LNCaP clone FGC (cell line): Measurements from ENCODE around the gene LRRK2.

Experiments used
- DNase-seq: peaks from one replicate; pipeline ENCODE4 v3.0.0-alpha.2; 2011; ENCODE audit warnings: low read depth
- H3K4me3 ChIP-seq: 2 replicates; pipeline ENCODE4 v1.5.1; 2011; ENCODE audit warnings: mild to moderate bottlenecking, low read depth, low read length, control low read depth
- TF ChIP-seq, protein P1 (sequence below): IDR thresholded peaks from 2 replicates; pipeline ENCODE4 v1.5.1; 2012; ENCODE audit warnings: mild to moderate bottlenecking; ENCODE audit not compliant: control insufficient read depth, insufficient read depth; ENCODE audit errors: extremely low read depth

LRRK2 gene

DNA sequence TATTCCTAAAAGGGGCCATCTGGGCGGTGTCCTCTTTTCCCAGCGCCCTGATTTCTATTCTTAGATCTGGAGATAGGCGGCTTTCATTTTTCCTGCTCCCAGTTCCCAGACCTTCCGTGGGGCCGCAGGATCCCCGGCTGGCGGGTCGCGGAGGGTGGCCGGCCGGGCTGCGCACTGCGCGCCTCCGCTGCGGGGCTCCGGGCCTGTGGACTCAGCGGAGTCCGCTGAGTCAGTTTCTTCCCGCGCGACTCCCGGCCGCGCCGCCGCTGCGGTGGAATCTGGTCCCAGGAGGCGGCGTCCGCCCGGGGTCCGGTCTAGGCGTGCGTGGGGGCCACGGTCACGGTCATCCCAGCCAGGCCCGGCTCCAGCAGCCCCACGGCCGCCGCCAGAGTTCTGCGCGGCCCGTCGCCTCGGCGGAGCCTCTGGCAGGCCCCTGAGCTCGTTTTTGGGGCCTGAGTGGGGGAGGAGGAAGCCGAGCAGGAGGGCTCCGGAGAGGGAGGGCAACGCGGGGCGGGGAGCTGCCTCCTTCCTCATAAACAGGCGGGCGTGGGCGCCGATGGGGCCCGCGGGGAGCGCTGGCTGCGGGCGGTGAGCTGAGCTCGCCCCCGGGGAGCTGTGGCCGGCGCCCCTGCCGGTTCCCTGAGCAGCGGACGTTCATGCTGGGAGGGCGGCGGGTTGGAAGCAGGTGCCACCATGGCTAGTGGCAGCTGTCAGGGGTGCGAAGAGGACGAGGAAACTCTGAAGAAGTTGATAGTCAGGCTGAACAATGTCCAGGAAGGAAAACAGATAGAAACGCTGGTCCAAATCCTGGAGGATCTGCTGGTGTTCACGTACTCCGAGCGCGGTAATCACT is at the start of gene LRRK2:
Gene LRRK2, plus strand, starts transcription at position 559 of the 853 bp plus-strand sequence. Its CDS starts 135 bp downstream, at position 694.
- no peak within 1 kb of the TSS for H3K4me3 ChIP-seq
- TF ChIP-seq, protein P1, sequence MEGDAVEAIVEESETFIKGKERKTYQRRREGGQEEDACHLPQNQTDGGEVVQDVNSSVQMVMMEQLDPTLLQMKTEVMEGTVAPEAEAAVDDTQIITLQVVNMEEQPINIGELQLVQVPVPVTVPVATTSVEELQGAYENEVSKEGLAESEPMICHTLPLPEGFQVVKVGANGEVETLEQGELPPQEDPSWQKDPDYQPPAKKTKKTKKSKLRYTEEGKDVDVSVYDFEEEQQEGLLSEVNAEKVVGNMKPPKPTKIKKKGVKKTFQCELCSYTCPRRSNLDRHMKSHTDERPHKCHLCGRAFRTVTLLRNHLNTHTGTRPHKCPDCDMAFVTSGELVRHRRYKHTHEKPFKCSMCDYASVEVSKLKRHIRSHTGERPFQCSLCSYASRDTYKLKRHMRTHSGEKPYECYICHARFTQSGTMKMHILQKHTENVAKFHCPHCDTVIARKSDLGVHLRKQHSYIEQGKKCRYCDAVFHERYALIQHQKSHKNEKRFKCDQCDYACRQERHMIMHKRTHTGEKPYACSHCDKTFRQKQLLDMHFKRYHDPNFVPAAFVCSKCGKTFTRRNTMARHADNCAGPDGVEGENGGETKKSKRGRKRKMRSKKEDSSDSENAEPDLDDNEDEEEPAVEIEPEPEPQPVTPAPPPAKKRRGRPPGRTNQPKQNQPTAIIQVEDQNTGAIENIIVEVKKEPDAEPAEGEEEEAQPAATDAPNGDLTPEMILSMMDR: no peak
- no peak for DNase-seq

DNA sequence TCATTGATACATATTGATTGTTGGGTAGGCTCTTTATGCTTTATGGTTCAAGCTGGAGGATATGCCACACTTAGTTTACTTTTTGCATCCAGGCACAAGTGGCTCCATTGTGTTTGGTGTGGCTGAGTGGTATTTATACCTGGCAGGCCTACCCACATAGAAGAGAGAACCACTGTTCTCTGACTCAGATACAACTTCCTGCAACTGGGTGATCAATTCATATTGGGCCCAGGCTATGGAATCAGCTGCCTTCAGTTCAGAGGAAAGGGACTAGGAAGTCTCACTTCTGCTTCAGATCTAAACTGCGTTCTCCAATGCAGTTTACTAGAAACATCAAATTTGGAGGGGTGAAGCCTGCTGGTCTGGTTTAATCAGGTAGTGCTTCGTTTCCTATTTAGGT is 49.8 kb upstream of the LRRK2 start:
- no peak for DNase-seq
- TF ChIP-seq, protein P1: no peak

DNA sequence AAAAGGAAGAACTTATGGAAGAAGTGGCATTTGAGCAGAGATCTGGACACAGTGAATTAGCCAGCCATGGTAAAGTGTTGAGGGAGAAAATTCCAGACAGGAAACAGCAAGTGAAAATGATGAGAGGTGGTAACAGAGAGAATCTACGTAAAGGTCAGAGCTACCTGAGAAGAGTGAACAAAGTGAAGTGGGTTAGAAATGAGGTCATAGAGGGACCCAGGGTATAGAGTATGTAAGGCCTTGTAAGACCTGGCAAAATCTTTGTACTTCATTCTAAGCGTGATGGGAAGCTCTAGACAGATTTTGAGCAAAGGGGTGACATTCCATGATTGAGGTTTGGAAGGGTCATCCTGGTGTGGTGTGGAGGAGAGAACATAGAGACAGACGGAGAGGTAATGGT is 49.3 kb upstream of the LRRK2 start:
- DNase-seq: no peak
- TF ChIP-seq, protein P1: no peak

More for the DNA sequence above, 49.8 kb upstream of the LRRK2 start:
- H3K4me3 ChIP-seq: no peak overlapping the region

DNA sequence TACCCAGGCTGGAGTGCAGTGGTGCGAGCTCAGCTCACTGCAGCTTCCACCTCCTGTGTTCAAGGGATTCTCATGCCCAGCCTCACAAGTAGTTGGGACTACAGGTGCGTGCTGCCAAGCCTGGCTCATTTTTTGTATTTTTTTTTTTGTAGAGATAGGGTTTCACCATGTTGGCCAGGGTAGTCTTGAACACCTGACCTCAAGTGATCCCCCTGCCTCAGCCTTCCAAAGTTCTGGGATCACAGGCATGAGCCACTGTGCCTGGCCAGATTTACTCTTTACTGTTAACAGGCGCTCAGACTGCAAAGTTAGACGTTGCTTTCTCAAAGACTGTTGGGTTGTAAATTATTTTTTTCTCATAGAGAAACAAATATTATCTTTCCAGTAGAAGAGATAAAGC is 46.1 kb upstream of the LRRK2 start:
- TF ChIP-seq, protein P1: no peak
- H3K4me3 ChIP-seq: no peak overlapping the region
- no peak for DNase-seq

More for the DNA sequence above, 49.3 kb upstream of the LRRK2 start:
- no peak overlapping the region for H3K4me3 ChIP-seq

DNA sequence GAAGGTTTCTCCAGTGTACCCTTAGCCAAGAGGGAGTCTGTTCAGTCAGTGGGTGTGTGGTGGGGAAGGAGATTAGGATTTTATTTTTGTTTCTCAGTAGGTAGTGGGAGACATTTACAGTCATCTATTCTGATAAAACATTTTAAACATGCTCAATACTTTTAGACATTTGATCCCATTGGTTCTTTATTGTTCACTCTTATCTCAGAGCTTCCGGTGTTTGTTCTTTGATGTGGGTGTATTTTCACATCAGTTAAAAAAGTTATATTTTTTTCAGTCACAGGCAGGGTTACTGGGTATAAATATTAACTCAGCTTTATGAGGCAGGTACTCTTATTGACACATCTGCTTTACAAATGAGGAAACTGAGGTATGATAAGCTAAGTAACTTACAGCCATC is 43.3 kb upstream of the LRRK2 start:
- TF ChIP-seq, protein P1: no peak
- no peak for DNase-seq

DNA sequence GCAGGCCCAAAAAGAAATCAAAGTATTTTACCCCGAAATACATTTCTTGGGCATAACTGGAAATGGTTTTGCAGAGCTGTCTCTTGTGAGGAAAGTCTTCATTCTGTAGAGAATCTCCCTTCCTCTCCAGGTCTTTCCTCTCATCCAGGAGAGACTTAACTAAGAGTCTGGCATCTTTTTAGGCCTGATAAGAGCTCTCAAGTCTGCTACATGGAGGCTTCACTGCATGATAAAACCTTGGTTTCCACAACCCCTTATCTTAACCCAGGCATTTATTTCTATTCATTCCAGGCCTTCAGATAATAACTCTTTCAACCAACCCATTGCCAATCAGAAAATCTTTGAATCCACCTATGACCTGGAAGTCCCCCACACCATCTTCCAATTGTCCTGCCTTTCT is 41.1 kb upstream of the LRRK2 start:
- TF ChIP-seq, protein P1: no peak
- no peak overlapping the region for H3K4me3 ChIP-seq
- no peak for DNase-seq

More for the DNA sequence above, 43.3 kb upstream of the LRRK2 start:
- H3K4me3 ChIP-seq: no peak overlapping the region
